ENCODE data around the gene GOLGA8M. TPM values are rescaled to one million over a fixed set of nuclear protein-coding genes. Genes with fewer than 3 reads are reported as not detected.
"Not testable (repeated sequence)": the region's sequence is repeated elsewhere in the genome, so short reads cannot be mapped to it uniquely, and the experiment has no call there.

The GOLGA8M gene
- polyA plus RNA-seq (2013), result 0.10 and 0.18 TPM in 2 replicates

- not testable (repeated sequence) for H4K91ac ChIP-seq (ENCODE audit: low read depth, low read length); H3K4me2 ChIP-seq (ENCODE audit: low read length); H3K27me3 ChIP-seq (ENCODE audit: insufficient read depth, low read length); H3K9ac ChIP-seq (ENCODE audit: low read length); H2BK12ac ChIP-seq (ENCODE audit: low read length); H3K18ac ChIP-seq (ENCODE audit: low read length); DNase-seq; H3K79me1 ChIP-seq (ENCODE audit: low read length); H4K12ac ChIP-seq (ENCODE audit: low read depth, low read length); H3K4me3 ChIP-seq (ENCODE audit: low read depth, low read length); H2BK120ac ChIP-seq (ENCODE audit: insufficient read depth, low read length, poor library complexity); H3K36me3 ChIP-seq (ENCODE audit: control insufficient read depth in 1 of 2, insufficient read depth in 2 of 2, low read length in 2 of 2); H2BK5ac ChIP-seq (ENCODE audit: low read depth, low read length, poor library complexity); H3K14ac ChIP-seq (ENCODE audit: low read length); H3K23ac ChIP-seq (ENCODE audit: low read length); H3K79me2 ChIP-seq (ENCODE audit: control insufficient read depth, insufficient read depth, low read length, poor library complexity); H3K4ac ChIP-seq (ENCODE audit: low read depth, low read length); H3K27ac ChIP-seq (ENCODE audit: low read depth, low read length); H3K9me3 ChIP-seq (ENCODE audit: insufficient read depth, low read depth, low read length); H4K8ac ChIP-seq (ENCODE audit: low read depth, low read length); H2AFZ ChIP-seq (ENCODE audit: insufficient read depth, low read length, poor library complexity); H3K4me1 ChIP-seq (ENCODE audit: control insufficient read depth in 1 of 2, insufficient read depth in 2 of 2, low read length in 2 of 2); H2AK5ac ChIP-seq (ENCODE audit: low read length)
- WGBS (ENCODE audit: extremely low coverage, insufficient coverage, insufficient read length), result no CpG with 5 or more reads among the region's 10 CpGs
Measured at GRCh38 chr15:28712270-28712669, at the start of gene GOLGA8M. Gene GOLGA8M (minus strand): TSS chr15:28712421. CDS start chr15:28712323, 98 bp downstream.

GRCh38 chr15:28742890-28743289 is 30.7 kb upstream of the GOLGA8M start:
- not testable (repeated sequence) for H2AFZ ChIP-seq (ENCODE audit: insufficient read depth, low read length, poor library complexity); H2BK5ac ChIP-seq (ENCODE audit: low read depth, low read length, poor library complexity); H3K4me1 ChIP-seq (ENCODE audit: control insufficient read depth in 1 of 2, insufficient read depth in 2 of 2, low read length in 2 of 2); H3K9me3 ChIP-seq (ENCODE audit: insufficient read depth, low read depth, low read length); H3K23ac ChIP-seq (ENCODE audit: low read length); H2BK12ac ChIP-seq (ENCODE audit: low read length); H4K8ac ChIP-seq (ENCODE audit: low read depth, low read length); H3K18ac ChIP-seq (ENCODE audit: low read length); H3K36me3 ChIP-seq (ENCODE audit: control insufficient read depth in 1 of 2, insufficient read depth in 2 of 2, low read length in 2 of 2); H3K27me3 ChIP-seq (ENCODE audit: insufficient read depth, low read length); H3K79me1 ChIP-seq (ENCODE audit: low read length); H3K4ac ChIP-seq (ENCODE audit: low read depth, low read length); H3K27ac ChIP-seq (ENCODE audit: low read depth, low read length); H3K4me3 ChIP-seq (ENCODE audit: low read depth, low read length); H3K9ac ChIP-seq (ENCODE audit: low read length); H3K14ac ChIP-seq (ENCODE audit: low read length); H3K79me2 ChIP-seq (ENCODE audit: control insufficient read depth, insufficient read depth, low read length, poor library complexity); H4K91ac ChIP-seq (ENCODE audit: low read depth, low read length); DNase-seq; H2AK5ac ChIP-seq (ENCODE audit: low read length); H4K12ac ChIP-seq (ENCODE audit: low read depth, low read length); H3K4me2 ChIP-seq (ENCODE audit: low read length); H2BK120ac ChIP-seq (ENCODE audit: insufficient read depth, low read length, poor library complexity)
- no CpG with 5 or more reads among the region's 6 CpGs for WGBS (ENCODE audit: extremely low coverage, insufficient coverage, insufficient read length)

- not testable (repeated sequence) for H3K14ac ChIP-seq (ENCODE audit: low read length); H3K79me2 ChIP-seq (ENCODE audit: control insufficient read depth, insufficient read depth, low read length, poor library complexity); H3K79me1 ChIP-seq (ENCODE audit: low read length); H3K4me3 ChIP-seq (ENCODE audit: low read depth, low read length); H3K9me3 ChIP-seq (ENCODE audit: insufficient read depth, low read depth, low read length); H2AK5ac ChIP-seq (ENCODE audit: low read length); H2AFZ ChIP-seq (ENCODE audit: insufficient read depth, low read length, poor library complexity); H3K36me3 ChIP-seq (ENCODE audit: control insufficient read depth in 1 of 2, insufficient read depth in 2 of 2, low read length in 2 of 2); H2BK5ac ChIP-seq (ENCODE audit: low read depth, low read length, poor library complexity); H3K4me2 ChIP-seq (ENCODE audit: low read length); H3K27me3 ChIP-seq (ENCODE audit: insufficient read depth, low read length); DNase-seq; H3K18ac ChIP-seq (ENCODE audit: low read length); H2BK120ac ChIP-seq (ENCODE audit: insufficient read depth, low read length, poor library complexity); H4K91ac ChIP-seq (ENCODE audit: low read depth, low read length); H3K23ac ChIP-seq (ENCODE audit: low read length); H4K8ac ChIP-seq (ENCODE audit: low read depth, low read length); H3K9ac ChIP-seq (ENCODE audit: low read length); H3K4me1 ChIP-seq (ENCODE audit: control insufficient read depth in 1 of 2, insufficient read depth in 2 of 2, low read length in 2 of 2); H4K12ac ChIP-seq (ENCODE audit: low read depth, low read length); H2BK12ac ChIP-seq (ENCODE audit: low read length); H3K4ac ChIP-seq (ENCODE audit: low read depth, low read length); H3K27ac ChIP-seq (ENCODE audit: low read depth, low read length)
- WGBS (ENCODE audit: extremely low coverage, insufficient coverage, insufficient read length), result no CpG with 5 or more reads among the region's 9 CpGs
Measured at GRCh38 chr15:28738590-28739292, 26.5 kb upstream of the GOLGA8M start.

GRCh38 chr15:28738200-28738561 is 26.0 kb upstream of the GOLGA8M start:
- not testable (repeated sequence) for H2AFZ ChIP-seq (ENCODE audit: insufficient read depth, low read length, poor library complexity); H3K79me2 ChIP-seq (ENCODE audit: control insufficient read depth, insufficient read depth, low read length, poor library complexity); DNase-seq; H2BK12ac ChIP-seq (ENCODE audit: low read length); H3K36me3 ChIP-seq (ENCODE audit: control insufficient read depth in 1 of 2, insufficient read depth in 2 of 2, low read length in 2 of 2); H3K9ac ChIP-seq (ENCODE audit: low read length); H2BK120ac ChIP-seq (ENCODE audit: insufficient read depth, low read length, poor library complexity); H3K4me1 ChIP-seq (ENCODE audit: control insufficient read depth in 1 of 2, insufficient read depth in 2 of 2, low read length in 2 of 2); H3K9me3 ChIP-seq (ENCODE audit: insufficient read depth, low read depth, low read length); H3K23ac ChIP-seq (ENCODE audit: low read length); H3K18ac ChIP-seq (ENCODE audit: low read length); H3K27me3 ChIP-seq (ENCODE audit: insufficient read depth, low read length); H4K91ac ChIP-seq (ENCODE audit: low read depth, low read length); H4K8ac ChIP-seq (ENCODE audit: low read depth, low read length); H3K4ac ChIP-seq (ENCODE audit: low read depth, low read length); H3K79me1 ChIP-seq (ENCODE audit: low read length); H2AK5ac ChIP-seq (ENCODE audit: low read length); H2BK5ac ChIP-seq (ENCODE audit: low read depth, low read length, poor library complexity); H4K12ac ChIP-seq (ENCODE audit: low read depth, low read length); H3K4me2 ChIP-seq (ENCODE audit: low read length); H3K4me3 ChIP-seq (ENCODE audit: low read depth, low read length); H3K14ac ChIP-seq (ENCODE audit: low read length); H3K27ac ChIP-seq (ENCODE audit: low read depth, low read length)
- no CpG with 5 or more reads among the region's 23 CpGs for WGBS (ENCODE audit: extremely low coverage, insufficient coverage, insufficient read length)

All from trophoblast cell (in vitro differentiated cells and primary cell).